LNCAP (cell line): ENCODE results near the gene TMC5.

ENCODE experiments used
- TF ChIP-seq, protein P1 (sequence below): fragments of 450-650 bp; IDR thresholded peaks from 2 replicates; pipeline ENCODE4 v1.5.1; 2017; ENCODE audit warnings: mild to moderate bottlenecking

The TMC5 gene

DNA sequence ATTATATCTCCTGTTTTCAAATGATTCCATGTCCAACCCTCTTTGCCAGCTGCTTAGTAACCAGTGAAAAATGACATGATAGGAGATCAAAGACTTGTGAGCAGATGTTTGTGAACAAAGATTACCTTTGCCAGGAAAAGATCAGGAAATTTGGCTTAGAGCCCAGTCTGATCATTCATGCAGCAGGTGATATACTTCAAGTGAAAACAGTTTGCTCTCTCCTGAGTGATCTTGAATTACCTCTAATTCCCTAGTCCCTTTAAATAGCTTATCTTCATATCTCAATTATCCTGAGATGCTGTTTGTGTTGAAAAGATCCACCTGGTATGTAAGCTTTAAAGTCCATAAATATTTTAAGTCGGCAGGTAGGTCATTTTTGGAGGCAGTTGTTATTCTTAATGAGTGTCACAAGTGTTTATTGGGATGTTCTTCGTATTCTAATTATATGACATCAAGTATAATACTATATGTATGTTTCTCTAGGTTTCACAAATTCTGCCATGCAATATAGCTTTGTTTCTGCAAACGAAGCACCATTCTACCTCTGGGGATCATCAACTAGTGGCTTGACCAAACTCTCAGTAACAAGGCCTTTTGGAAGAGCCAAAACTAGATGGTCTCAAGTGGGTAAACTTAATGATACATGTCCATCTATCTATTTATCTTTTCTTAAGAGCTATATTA, 124.6 kb downstream of the TMC5 start:
- TF ChIP-seq, protein P1, sequence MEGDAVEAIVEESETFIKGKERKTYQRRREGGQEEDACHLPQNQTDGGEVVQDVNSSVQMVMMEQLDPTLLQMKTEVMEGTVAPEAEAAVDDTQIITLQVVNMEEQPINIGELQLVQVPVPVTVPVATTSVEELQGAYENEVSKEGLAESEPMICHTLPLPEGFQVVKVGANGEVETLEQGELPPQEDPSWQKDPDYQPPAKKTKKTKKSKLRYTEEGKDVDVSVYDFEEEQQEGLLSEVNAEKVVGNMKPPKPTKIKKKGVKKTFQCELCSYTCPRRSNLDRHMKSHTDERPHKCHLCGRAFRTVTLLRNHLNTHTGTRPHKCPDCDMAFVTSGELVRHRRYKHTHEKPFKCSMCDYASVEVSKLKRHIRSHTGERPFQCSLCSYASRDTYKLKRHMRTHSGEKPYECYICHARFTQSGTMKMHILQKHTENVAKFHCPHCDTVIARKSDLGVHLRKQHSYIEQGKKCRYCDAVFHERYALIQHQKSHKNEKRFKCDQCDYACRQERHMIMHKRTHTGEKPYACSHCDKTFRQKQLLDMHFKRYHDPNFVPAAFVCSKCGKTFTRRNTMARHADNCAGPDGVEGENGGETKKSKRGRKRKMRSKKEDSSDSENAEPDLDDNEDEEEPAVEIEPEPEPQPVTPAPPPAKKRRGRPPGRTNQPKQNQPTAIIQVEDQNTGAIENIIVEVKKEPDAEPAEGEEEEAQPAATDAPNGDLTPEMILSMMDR: no peak

DNA sequence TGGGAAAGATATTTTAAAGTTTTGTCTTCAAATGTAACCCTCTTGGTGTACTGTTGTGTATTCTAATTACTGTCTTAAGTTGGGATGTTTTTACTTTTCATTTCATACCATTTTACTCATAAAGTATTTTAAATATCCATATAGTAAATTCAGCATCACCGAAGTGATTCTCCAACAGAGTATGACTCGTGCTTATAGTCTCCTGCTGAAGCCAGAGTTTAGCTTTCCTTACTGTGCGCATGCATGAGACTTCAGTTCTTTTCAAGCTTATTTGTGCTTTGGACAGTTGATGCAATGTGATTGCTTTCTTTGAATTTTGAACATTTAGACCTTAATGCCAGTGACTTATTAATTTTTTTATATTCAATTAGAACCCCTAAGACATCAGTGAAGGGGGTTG, 130.5 kb downstream of the TMC5 start:
- TF ChIP-seq, protein P1: no peak
